ENCODE measurements around the gene EXOC3L2.

The EXOC3L2 gene

GRCh38 chr19:45179072-45179891, 65.9 kb downstream of the EXOC3L2 start:
- DNase-seq: no peak

GRCh38 chr19:45178262-45179071, 66.7 kb downstream of the EXOC3L2 start, which contains the start of gene BLOC1S3:
BLOC1S3 (plus strand) TSS chr19:45178784; CDS start chr19:45179297, 513 bp downstream.
- DNase-seq: peak; percentile 95 to 100

- peak in 1 of 2 experiments; percentile 43 for DNase-seq
Observed at GRCh38 chr19:45177817-45178261, 67.4 kb downstream of the EXOC3L2 start, which contains the start of gene TRAPPC6A. TRAPPC6A (minus strand) TSS chr19:45178237; CDS start chr19:45178218, 19 bp downstream.

GRCh38 chr19:45175515-45176345, 69.5 kb downstream of the EXOC3L2 start:
- no peak for DNase-seq

GRCh38 chr19:45173816-45174215, 71.4 kb downstream of the EXOC3L2 start:
- DNase-seq: no peak

- no peak for DNase-seq
Observed at GRCh38 chr19:45172611-45173208, 72.5 kb downstream of the EXOC3L2 start.

- DNase-seq: no peak
Observed at GRCh38 chr19:45172173-45172572, 73.0 kb downstream of the EXOC3L2 start.

- no peak for DNase-seq
Observed at GRCh38 chr19:45171211-45171623, 74.0 kb downstream of the EXOC3L2 start.

- DNase-seq: no peak
Observed at GRCh38 chr19:45170146-45171106, 74.8 kb downstream of the EXOC3L2 start.

- no peak for DNase-seq
Observed at GRCh38 chr19:45169602-45170001, 75.6 kb downstream of the EXOC3L2 start.

GRCh38 chr19:45168767-45169351, 76.3 kb downstream of the EXOC3L2 start:
- no peak for DNase-seq

- DNase-seq: no peak
Observed at GRCh38 chr19:45166723-45167252, 78.4 kb downstream of the EXOC3L2 start.

GRCh38 chr19:45164577-45165335, 80.5 kb downstream of the EXOC3L2 start:
- no peak for DNase-seq

GRCh38 chr19:45163751-45164460, 81.3 kb downstream of the EXOC3L2 start:
- no peak for DNase-seq

- no peak for DNase-seq
Observed at GRCh38 chr19:45163156-45163555, 82.1 kb downstream of the EXOC3L2 start.

GRCh38 chr19:45162608-45163143, 82.5 kb downstream of the EXOC3L2 start:
- peak in 1 of 2 experiments; percentile 36 for DNase-seq

All from SW 1271 (cell line).